GM12892 (cell line): ENCODE results near the gene MYLK.

Experiments used
- POLR2A ChIP-seq: IDR thresholded peaks from 2 replicates; pipeline ENCODE4 v1.6.1; 2011; ENCODE audit warnings: low read depth, low read length, control low read depth
- POLR2AphosphoS5 ChIP-seq: IDR thresholded peaks from 2 replicates; pipeline ENCODE4 v1.6.1; 2011; ENCODE audit warnings: low read depth, low read length, control low read depth

DNA sequence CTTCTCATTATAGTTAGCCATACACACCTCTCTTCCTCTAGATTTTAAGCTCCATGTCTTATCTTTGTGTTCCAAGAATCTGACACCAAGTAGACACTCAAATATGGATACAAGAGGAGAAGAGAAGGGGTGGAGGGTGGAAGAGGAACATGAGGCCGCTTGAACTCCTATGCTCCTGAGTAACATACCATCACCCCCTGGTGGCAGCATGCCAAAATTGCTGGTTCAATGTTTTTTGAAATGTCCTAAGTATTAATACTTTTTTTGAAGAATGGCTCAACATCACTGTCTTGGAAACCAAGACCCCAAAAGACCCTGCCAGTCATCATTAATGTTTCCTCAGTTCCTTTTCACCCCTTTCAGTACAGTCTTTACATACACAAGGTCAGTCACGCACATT, 227.4 kb downstream of the MYLK start:
- TF ChIP-seq POLR2A: no peak
- TF ChIP-seq POLR2AphosphoS5: no peak
